ENCODE results near the gene KLHDC3. TPM values are rescaled to one million over a fixed set of nuclear protein-coding genes. Genes with fewer than 3 reads are reported as not detected.

Gene KLHDC3
- total and polyA plus RNA-seq, 9 of the 15 experiments (the other 6 are each of a cell fraction or from before 2014, with no cell fraction given), result 4.5 to 171 (median 107) TPM

DNA sequence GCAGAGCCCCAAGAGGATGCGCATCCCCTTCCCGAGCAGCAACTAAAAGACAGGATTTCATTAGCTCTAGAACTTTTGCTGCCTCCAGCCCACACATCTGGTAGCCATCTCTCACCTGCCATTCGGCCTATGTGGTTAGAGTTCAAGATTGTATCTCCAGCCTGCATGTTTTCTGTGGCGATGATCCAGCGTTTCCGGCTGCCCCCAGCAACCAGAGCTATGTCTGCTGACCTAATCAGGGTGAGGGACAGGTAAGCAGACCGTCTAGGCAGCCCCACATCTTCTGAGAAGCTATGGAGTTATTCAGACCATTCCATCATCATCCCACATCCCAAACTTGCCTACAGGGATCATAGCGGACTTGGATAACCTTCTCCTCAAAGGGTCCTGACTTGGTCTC, 41.9 kb downstream of the KLHDC3 start:
- peaks cover 35 to 36% of the 10 kb centered on the region in 2 experiments for H3K4me1 ChIP-seq (replicated peaks in 1 of 2; ENCODE audit: control insufficient read depth in 2 of 2, insufficient read depth in 2 of 2, low read length in 2 of 2)
- POLR2A ChIA-PET, result interaction anchor here (0.6 to 3.2 kb wide), 5 partner anchors 8 to 139 kb away, joined by 3 to 22 read pairs (median 12); no protein-coding TSS in a partner anchor
- no peak overlapping the region for H3K27ac ChIP-seq (ENCODE audit: extremely low read depth, low read depth, low read length)
- CTCF ChIA-PET (ENCODE audit: low intra/inter-chr PET ratio), result no interaction called here
- no peaks in the 10 kb centered on the region for H3K27me3 ChIP-seq (ENCODE audit: control insufficient read depth in 2 of 2, insufficient read depth in 2 of 2, low read length in 2 of 2)
- H3K9ac ChIP-seq (ENCODE audit: insufficient read depth in 1 of 2, low read depth in 2 of 2, low read length in 2 of 2), result peak overlapping the region in 1 of 2 experiments; percentile 33; a peak in 1 of 4 replicates
- no TSS peak for BruUV-seq (replicated peaks)
- peaks cover 44% of the 10 kb centered on the region for H3K79me2 ChIP-seq (ENCODE audit: control insufficient read depth, insufficient read depth, low read length)
- in situ Hi-C loops (cut with MboI) (no loop called here), intact Hi-C loops (cut with micrococcal nuclease) (no loop called here)
- peaks cover 7% of the 10 kb centered on the region for H3K9me1 ChIP-seq (ENCODE audit: control insufficient read depth, insufficient read depth, low read length)
- no peak for ATAC-seq
- DNase-seq (ENCODE audit: extremely low read depth in 1 of 4, low spot score in 3 of 4), result no peak
- H3K9me3 ChIP-seq (replicated peaks; ENCODE audit: control insufficient read depth, insufficient read depth, low read depth, low read length), result no peaks in the 10 kb centered on the region
- no peak for FAIRE-seq
- 51% methylated on average over 8 of the region's 8 CpGs for WGBS (ENCODE audit: insufficient coverage, low coverage, missing lambda C conversion rate)
- peaks cover 59% of the 10 kb centered on the region for H3K36me3 ChIP-seq (ENCODE audit: control insufficient read depth, insufficient read depth, low read length)
- no peak overlapping the region for H2AFZ ChIP-seq (ENCODE audit: low read depth, low read length)
- H3K4me3 ChIP-seq, result no peak overlapping the region
- H3K4me2 ChIP-seq (ENCODE audit: insufficient read depth, low read length), result no peak overlapping the region
- no peaks in the 10 kb centered on the region for H4K20me1 ChIP-seq (replicated peaks; ENCODE audit: control insufficient read depth, insufficient read depth, low read length)
- 0 out of 2 replicates have a peak, but pooled peaks have one; percentile 24 for TF ChIP-seq ZNF143 (CRISPR knock-in tag; IDR thresholded peaks at IDR 0.05)
- no peak for TF ChIP-seq ZNF778 (CRISPR knock-in tag; IDR thresholded peaks at IDR 0.05)
- no peak for TF ChIP-seq ZFPM2 (CRISPR knock-in tag; IDR thresholded peaks at IDR 0.05)
- TF ChIP-seq, protein P1, sequence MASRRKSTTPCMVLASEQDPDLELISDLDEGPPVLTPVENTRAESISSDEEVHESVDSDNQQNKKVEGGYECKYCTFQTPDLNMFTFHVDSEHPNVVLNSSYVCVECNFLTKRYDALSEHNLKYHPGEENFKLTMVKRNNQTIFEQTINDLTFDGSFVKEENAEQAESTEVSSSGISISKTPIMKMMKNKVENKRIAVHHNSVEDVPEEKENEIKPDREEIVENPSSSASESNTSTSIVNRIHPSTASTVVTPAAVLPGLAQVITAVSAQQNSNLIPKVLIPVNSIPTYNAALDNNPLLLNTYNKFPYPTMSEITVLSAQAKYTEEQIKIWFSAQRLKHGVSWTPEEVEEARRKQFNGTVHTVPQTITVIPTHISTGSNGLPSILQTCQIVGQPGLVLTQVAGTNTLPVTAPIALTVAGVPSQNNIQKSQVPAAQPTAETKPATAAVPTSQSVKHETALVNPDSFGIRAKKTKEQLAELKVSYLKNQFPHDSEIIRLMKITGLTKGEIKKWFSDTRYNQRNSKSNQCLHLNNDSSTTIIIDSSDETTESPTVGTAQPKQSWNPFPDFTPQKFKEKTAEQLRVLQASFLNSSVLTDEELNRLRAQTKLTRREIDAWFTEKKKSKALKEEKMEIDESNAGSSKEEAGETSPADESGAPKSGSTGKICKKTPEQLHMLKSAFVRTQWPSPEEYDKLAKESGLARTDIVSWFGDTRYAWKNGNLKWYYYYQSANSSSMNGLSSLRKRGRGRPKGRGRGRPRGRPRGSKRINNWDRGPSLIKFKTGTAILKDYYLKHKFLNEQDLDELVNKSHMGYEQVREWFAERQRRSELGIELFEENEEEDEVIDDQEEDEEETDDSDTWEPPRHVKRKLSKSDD (conservative IDR thresholded peaks at IDR 0.05; ENCODE audit: low read length), result no peak
